DMS79 (cell line): ENCODE data around the gene HLA-DRA.
A peak's percentile ranks its signal among the peaks of the same experiment; 100 is the strongest.

Source experiments
- DNase-seq: peaks from one replicate; lab custom pipeline; 2025; lab: John Stamatoyannopoulos, UW

HLA-DRA gene

GRCh38 chr6:32439602-32440214 is at the start of gene HLA-DRA:
HLA-DRA (plus strand) TSS chr6:32439887; CDS start chr6:32439951, 64 bp downstream.
- DNase-seq = no peak

- DNase-seq = no peak
These were observed 48.2 kb upstream of the HLA-DRA start for GRCh38 chr6:32391505-32391904.

GRCh38 chr6:32393665-32394420 is 45.8 kb upstream of the HLA-DRA start:
- DNase-seq = no peak

GRCh38 chr6:32396028-32396427 is 43.7 kb upstream of the HLA-DRA start:
- no peak for DNase-seq

- no peak for DNase-seq
These were observed 42.3 kb upstream of the HLA-DRA start for GRCh38 chr6:32397252-32397920.

GRCh38 chr6:32401284-32401963 is 38.3 kb upstream of the HLA-DRA start:
- DNase-seq = no peak

GRCh38 chr6:32402812-32403211 is 36.9 kb upstream of the HLA-DRA start:
- DNase-seq = no peak

GRCh38 chr6:32405656-32406055 is 34.0 kb upstream of the HLA-DRA start:
- no peak for DNase-seq

GRCh38 chr6:32406197-32406596 is 33.5 kb upstream of the HLA-DRA start:
- DNase-seq = no peak

- no peak for DNase-seq
These were observed 32.8 kb upstream of the HLA-DRA start, which contains the start of gene BTNL2 for GRCh38 chr6:32406857-32407256. BTNL2 (minus strand) TSS chr6:32407181; CDS start chr6:32407123, 58 bp downstream.

- DNase-seq = no peak
These were observed 28.8 kb upstream of the HLA-DRA start for GRCh38 chr6:32410906-32411305.

- DNase-seq = no peak
These were observed 27.9 kb upstream of the HLA-DRA start for GRCh38 chr6:32411566-32412327.

GRCh38 chr6:32413427-32414047 is 26.1 kb upstream of the HLA-DRA start:
- peak; percentile 22 for DNase-seq

GRCh38 chr6:32415521-32416019 is 24.1 kb upstream of the HLA-DRA start:
- DNase-seq = peak; percentile 9

GRCh38 chr6:32416036-32416435 is 23.7 kb upstream of the HLA-DRA start:
- no peak for DNase-seq

GRCh38 chr6:32424589-32425300 is 14.9 kb upstream of the HLA-DRA start:
- no peak for DNase-seq

GRCh38 chr6:32426338-32426737 is 13.3 kb upstream of the HLA-DRA start:
- no peak for DNase-seq

- DNase-seq = no peak
These were observed 12.5 kb upstream of the HLA-DRA start for GRCh38 chr6:32427218-32427617.

- no peak for DNase-seq
These were observed 11.7 kb upstream of the HLA-DRA start for GRCh38 chr6:32427934-32428474.

- DNase-seq = no peak
These were observed 9.5 kb upstream of the HLA-DRA start for GRCh38 chr6:32430179-32430578.
